RWPE2 (cell line): ENCODE results near the gene NOD2.

Experiments used
- ATAC-seq: fragments of 200-7000 bp; cut with Tn5 transposase; 3 replicates; pipeline ENCODE4 v1.9.1; 2021; ENCODE audit warnings: low read depth
- DNase-seq: peaks from one replicate; pipeline ENCODE4 v3.0.0-alpha.2; 2020; ENCODE audit warnings: low spot score
- H3K27ac ChIP-seq: fragments of 450-650 bp; 2 replicates; pipeline ENCODE4 v1.5.1; 2017; ENCODE audit warnings: mild to moderate bottlenecking; ENCODE audit not compliant: poor library complexity, severe bottlenecking
- H3K27me3 ChIP-seq: fragments of 250-450 bp; sonication (Bioruptor Pico); 2 replicates; pipeline ENCODE4 v1.5.1; 2021; ENCODE audit warnings: mild to moderate bottlenecking, moderate library complexity; ENCODE audit not compliant: insufficient read depth, poor library complexity, severe bottlenecking
- H3K36me3 ChIP-seq: fragments of 250-450 bp; sonication (Bioruptor Pico); 2 replicates; pipeline ENCODE4 v1.5.1; 2020; ENCODE audit warnings: low read depth, mild to moderate bottlenecking, moderate library complexity
- H3K4me1 ChIP-seq: fragments of 250-450 bp; sonication (Bioruptor Pico); 2 replicates; pipeline ENCODE4 v1.5.1; 2021; ENCODE audit warnings: mild to moderate bottlenecking, moderate library complexity; ENCODE audit not compliant: insufficient read depth, poor library complexity, severe bottlenecking
- H3K4me3 ChIP-seq: fragments of 250-450 bp; sonication (Bioruptor Pico); 2 replicates; pipeline ENCODE4 v1.5.1; 2021; ENCODE audit warnings: mild to moderate bottlenecking, moderate library complexity; ENCODE audit not compliant: severe bottlenecking
- H3K9me3 ChIP-seq: fragments of 250-450 bp; sonication (Bioruptor Pico); 2 replicates; pipeline ENCODE4 v1.5.1; 2021; ENCODE audit warnings: mild to moderate bottlenecking, moderate library complexity; ENCODE audit not compliant: severe bottlenecking
- CTCF ChIP-seq: fragments of 450-650 bp; IDR thresholded peaks from one replicate; pipeline ENCODE4 v1.5.1; 2017; ENCODE audit warnings: mild to moderate bottlenecking, moderate library complexity; ENCODE audit not compliant: poor library complexity, severe bottlenecking

Gene NOD2

GRCh38 chr16:50657241-50657640 is 36.2 kb upstream of the NOD2 start:
- TF ChIP-seq CTCF: no peak
- H3K27ac ChIP-seq: no peak overlapping the region
- H3K4me3 ChIP-seq: no peak overlapping the region
- no peaks in the 10 kb centered on the region for H3K36me3 ChIP-seq
- H3K27me3 ChIP-seq: no peaks in the 10 kb centered on the region
- no peak for DNase-seq
- 0 out of 3 replicates have a peak, but pooled peaks have one; percentile 25 for ATAC-seq
- no peaks in the 10 kb centered on the region for H3K9me3 ChIP-seq
- H3K4me1 ChIP-seq: no peaks in the 10 kb centered on the region

GRCh38 chr16:50659806-50660205 is 33.6 kb upstream of the NOD2 start:
- Histone ChIP-seq H3K4me3 (no peak overlapping the region), H3K27me3 (no peaks in the 10 kb centered on the region), H3K36me3 (no peaks in the 10 kb centered on the region), H3K4me1 (no peaks in the 10 kb centered on the region), H3K27ac (no peak overlapping the region), H3K9me3 (no peaks in the 10 kb centered on the region)
- ATAC-seq (no peak), DNase-seq (no peak)
- TF ChIP-seq CTCF: no peak

- TF ChIP-seq CTCF: no peak
- no peak overlapping the region for H3K27ac ChIP-seq
- H3K36me3 ChIP-seq: no peaks in the 10 kb centered on the region
- no peak overlapping the region for H3K4me3 ChIP-seq
- H3K9me3 ChIP-seq: no peaks in the 10 kb centered on the region
- no peaks in the 10 kb centered on the region for H3K4me1 ChIP-seq
- DNase-seq (no peak), ATAC-seq (no peak)
- H3K27me3 ChIP-seq: no peaks in the 10 kb centered on the region
These were observed 31.0 kb upstream of the NOD2 start for GRCh38 chr16:50662306-50662940.

GRCh38 chr16:50664270-50664669 is 29.1 kb upstream of the NOD2 start:
- no peaks in the 10 kb centered on the region for H3K4me1 ChIP-seq
- no peaks in the 10 kb centered on the region for H3K27me3 ChIP-seq
- ATAC-seq (no peak), DNase-seq (no peak)
- no peak for TF ChIP-seq CTCF
- H3K36me3 ChIP-seq: no peaks in the 10 kb centered on the region
- no peak overlapping the region for H3K27ac ChIP-seq
- H3K4me3 ChIP-seq: no peak overlapping the region
- H3K9me3 ChIP-seq: no peaks in the 10 kb centered on the region

GRCh38 chr16:50665128-50665878 is 28.1 kb upstream of the NOD2 start:
- Histone ChIP-seq H3K9me3 (no peaks in the 10 kb centered on the region), H3K27ac (no peak overlapping the region), H3K27me3 (no peaks in the 10 kb centered on the region), H3K4me3 (peak overlapping the region; percentile 17), H3K4me1 (no peaks in the 10 kb centered on the region), H3K36me3 (no peaks in the 10 kb centered on the region)
- ATAC-seq (peak; percentile 86), DNase-seq (no peak)
- TF ChIP-seq CTCF: peak; percentile 95
